Ishikawa (cell line): Measurements from ENCODE around the gene ANKRD34B.

Experiments
- CEBPB ChIP-seq: IDR thresholded peaks from 2 replicates; pipeline ENCODE4 v1.6.1; 2012
- CREB1 ChIP-seq: IDR thresholded peaks from 2 replicates; pipeline ENCODE4 v1.6.1; 2012; ENCODE audit warnings: low read depth
- EGR1 ChIP-seq: IDR thresholded peaks from 2 replicates; pipeline ENCODE4 v1.6.1; 2012
- EP300 ChIP-seq: IDR thresholded peaks from 2 replicates; pipeline ENCODE4 v1.6.1; 2012; ENCODE audit warnings: borderline replicate concordance
- FOXM1 ChIP-seq: IDR thresholded peaks from 2 replicates; pipeline ENCODE4 v1.6.1; 2012; ENCODE audit warnings: low read depth, borderline replicate concordance
- NFIC ChIP-seq: IDR thresholded peaks from 2 replicates; pipeline ENCODE4 v1.6.1; 2012
- RAD21 ChIP-seq: IDR thresholded peaks from 2 replicates; pipeline ENCODE4 v1.6.1; 2012; ENCODE audit warnings: low read depth
- TAF1 ChIP-seq: IDR thresholded peaks from 2 replicates; pipeline ENCODE4 v1.6.1; 2012; ENCODE audit warnings: low read depth, mild to moderate bottlenecking
- TCF12 ChIP-seq: IDR thresholded peaks from 2 replicates; pipeline ENCODE4 v1.6.1; 2012; ENCODE audit warnings: low read depth
- TEAD4 ChIP-seq: IDR thresholded peaks from 2 replicates; pipeline ENCODE4 v1.6.1; 2012
- YY1 ChIP-seq: IDR thresholded peaks from 2 replicates; pipeline ENCODE4 v1.6.1; 2012; ENCODE audit warnings: low read depth
- ZBTB7A ChIP-seq: IDR thresholded peaks from 2 replicates; pipeline ENCODE4 v1.6.1; 2012; ENCODE audit warnings: low read depth
- TF ChIP-seq, protein P1 (sequence below): IDR thresholded peaks from 2 replicates; pipeline ENCODE4 v1.6.1; 2012
- TF ChIP-seq, protein P2 (sequence below): IDR thresholded peaks from 2 replicates; pipeline ENCODE4 v1.6.1; 2012; ENCODE audit warnings: low read depth, mild to moderate bottlenecking
- TF ChIP-seq, protein P3 (sequence below): IDR thresholded peaks from 2 replicates; pipeline ENCODE4 v1.6.1; 2012

ANKRD34B gene

DNA sequence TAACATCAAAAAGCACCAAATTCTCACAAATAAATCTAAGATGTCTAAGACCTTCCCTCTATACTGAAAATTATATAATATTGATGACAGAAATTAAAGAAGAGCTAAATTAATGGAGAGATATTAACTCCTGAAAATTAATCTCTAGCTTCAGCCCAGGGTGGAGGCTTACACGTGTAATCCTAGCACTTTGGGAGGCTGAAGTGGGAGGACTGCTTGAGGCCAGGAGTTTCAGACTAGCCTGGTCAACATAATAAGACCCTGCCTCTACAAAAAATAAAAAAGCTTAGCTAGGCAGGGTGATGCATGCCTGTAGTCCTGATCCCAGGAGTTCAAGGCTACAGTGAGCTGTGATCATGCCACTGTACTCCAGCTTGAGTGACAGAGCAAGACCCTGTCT is 39.6 kb upstream of the ANKRD34B start:
- TF ChIP-seq EP300 = no peak
- TF ChIP-seq CEBPB = no peak
- no peak for TF ChIP-seq TEAD4
- no peak for TF ChIP-seq RAD21
- TF ChIP-seq, protein P1, sequence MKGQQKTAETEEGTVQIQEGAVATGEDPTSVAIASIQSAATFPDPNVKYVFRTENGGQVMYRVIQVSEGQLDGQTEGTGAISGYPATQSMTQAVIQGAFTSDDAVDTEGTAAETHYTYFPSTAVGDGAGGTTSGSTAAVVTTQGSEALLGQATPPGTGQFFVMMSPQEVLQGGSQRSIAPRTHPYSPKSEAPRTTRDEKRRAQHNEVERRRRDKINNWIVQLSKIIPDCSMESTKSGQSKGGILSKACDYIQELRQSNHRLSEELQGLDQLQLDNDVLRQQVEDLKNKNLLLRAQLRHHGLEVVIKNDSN = no peak
- TF ChIP-seq TCF12 = no peak
- TF ChIP-seq FOXM1 = no peak
- TF ChIP-seq YY1 = no peak
- TF ChIP-seq ZBTB7A = no peak
- TF ChIP-seq EGR1 = no peak
- no peak for TF ChIP-seq NFIC
- TF ChIP-seq, protein P2, sequence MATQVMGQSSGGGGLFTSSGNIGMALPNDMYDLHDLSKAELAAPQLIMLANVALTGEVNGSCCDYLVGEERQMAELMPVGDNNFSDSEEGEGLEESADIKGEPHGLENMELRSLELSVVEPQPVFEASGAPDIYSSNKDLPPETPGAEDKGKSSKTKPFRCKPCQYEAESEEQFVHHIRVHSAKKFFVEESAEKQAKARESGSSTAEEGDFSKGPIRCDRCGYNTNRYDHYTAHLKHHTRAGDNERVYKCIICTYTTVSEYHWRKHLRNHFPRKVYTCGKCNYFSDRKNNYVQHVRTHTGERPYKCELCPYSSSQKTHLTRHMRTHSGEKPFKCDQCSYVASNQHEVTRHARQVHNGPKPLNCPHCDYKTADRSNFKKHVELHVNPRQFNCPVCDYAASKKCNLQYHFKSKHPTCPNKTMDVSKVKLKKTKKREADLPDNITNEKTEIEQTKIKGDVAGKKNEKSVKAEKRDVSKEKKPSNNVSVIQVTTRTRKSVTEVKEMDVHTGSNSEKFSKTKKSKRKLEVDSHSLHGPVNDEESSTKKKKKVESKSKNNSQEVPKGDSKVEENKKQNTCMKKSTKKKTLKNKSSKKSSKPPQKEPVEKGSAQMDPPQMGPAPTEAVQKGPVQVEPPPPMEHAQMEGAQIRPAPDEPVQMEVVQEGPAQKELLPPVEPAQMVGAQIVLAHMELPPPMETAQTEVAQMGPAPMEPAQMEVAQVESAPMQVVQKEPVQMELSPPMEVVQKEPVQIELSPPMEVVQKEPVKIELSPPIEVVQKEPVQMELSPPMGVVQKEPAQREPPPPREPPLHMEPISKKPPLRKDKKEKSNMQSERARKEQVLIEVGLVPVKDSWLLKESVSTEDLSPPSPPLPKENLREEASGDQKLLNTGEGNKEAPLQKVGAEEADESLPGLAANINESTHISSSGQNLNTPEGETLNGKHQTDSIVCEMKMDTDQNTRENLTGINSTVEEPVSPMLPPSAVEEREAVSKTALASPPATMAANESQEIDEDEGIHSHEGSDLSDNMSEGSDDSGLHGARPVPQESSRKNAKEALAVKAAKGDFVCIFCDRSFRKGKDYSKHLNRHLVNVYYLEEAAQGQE = no peak
- no peak for TF ChIP-seq TAF1
- no peak for TF ChIP-seq CREB1
- TF ChIP-seq, protein P3, sequence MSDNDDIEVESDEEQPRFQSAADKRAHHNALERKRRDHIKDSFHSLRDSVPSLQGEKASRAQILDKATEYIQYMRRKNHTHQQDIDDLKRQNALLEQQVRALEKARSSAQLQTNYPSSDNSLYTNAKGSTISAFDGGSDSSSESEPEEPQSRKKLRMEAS = no peak

DNA sequence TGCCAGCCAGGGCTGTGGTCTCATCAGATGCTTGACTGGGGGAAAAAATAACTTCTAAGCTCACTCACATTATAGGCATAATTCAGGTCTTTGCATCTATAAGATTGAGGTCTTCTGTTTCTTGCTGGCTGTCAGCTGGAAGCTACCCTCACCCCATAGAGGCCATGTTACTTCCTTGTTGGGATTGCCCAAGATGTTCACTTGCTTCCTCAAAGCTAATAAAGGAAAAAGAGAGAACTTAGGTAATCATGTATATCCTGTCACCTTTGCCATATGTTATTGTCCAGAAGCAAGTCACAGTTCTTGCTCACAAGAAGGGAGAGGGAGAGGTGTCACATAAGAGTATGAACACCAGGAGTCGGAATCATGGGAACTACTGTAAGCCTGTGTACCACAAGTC is 38.7 kb upstream of the ANKRD34B start:
- TF ChIP-seq EP300 (no peak), YY1 (no peak), CEBPB (no peak), TCF12 (no peak), EGR1 (no peak), RAD21 (no peak), FOXM1 (no peak), ZBTB7A (no peak), TAF1 (no peak), NFIC (no peak), CREB1 (no peak), TEAD4 (no peak)
- TF ChIP-seq, protein P3 = no peak
- TF ChIP-seq, protein P1 = no peak
- TF ChIP-seq, protein P2 = no peak

DNA sequence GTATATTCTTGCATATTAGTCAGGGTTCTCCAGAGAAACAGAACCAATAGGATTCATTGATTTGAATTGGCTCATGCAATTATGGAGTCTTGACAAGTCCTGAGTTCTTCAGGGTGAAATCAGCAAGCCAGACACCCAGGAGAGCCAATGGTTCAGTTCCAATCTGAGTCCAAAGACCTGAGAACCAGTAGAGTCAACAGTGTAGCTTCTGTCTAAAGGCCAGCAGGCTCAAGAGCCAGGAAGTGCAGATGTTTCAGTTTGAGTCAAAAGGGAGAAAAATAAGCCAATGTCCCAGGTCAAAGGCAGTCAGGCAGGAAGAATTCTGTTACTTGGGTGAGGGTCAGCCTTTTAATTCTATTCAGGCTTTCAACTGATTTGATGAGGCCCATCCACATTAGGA is 37.8 kb upstream of the ANKRD34B start:
- TF ChIP-seq ZBTB7A (no peak), TAF1 (no peak), TEAD4 (no peak), EGR1 (no peak), TCF12 (no peak), YY1 (no peak), FOXM1 (no peak), CREB1 (no peak), NFIC (no peak), RAD21 (no peak), CEBPB (no peak), EP300 (no peak)
- TF ChIP-seq, protein P1 = no peak
- TF ChIP-seq, protein P2 = no peak
- TF ChIP-seq, protein P3 = no peak

DNA sequence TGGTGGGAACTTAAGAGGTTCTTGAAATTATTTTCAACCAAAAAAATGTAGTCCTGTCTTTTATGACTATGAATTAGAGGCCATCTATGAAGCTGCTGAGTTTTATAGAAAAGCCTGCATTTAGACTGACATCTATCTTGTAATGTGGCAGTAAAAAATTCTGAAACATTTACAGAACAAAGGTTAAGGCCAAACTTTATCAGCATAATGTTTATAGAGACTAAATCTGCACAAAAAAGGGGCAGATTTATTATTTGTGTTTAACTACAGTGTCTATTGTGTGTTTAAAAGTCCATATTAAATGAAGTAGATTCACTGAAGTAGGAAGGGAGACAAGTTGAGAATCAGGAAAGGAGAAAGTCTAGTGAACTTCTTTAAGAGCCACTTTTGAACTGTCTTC is 37.3 kb upstream of the ANKRD34B start:
- TF ChIP-seq, protein P3 = no peak
- TF ChIP-seq TEAD4 = no peak
- TF ChIP-seq, protein P2 = no peak
- no peak for TF ChIP-seq TAF1
- TF ChIP-seq CEBPB = no peak
